Measurements from ENCODE around the gene POU3F4.

DNA sequence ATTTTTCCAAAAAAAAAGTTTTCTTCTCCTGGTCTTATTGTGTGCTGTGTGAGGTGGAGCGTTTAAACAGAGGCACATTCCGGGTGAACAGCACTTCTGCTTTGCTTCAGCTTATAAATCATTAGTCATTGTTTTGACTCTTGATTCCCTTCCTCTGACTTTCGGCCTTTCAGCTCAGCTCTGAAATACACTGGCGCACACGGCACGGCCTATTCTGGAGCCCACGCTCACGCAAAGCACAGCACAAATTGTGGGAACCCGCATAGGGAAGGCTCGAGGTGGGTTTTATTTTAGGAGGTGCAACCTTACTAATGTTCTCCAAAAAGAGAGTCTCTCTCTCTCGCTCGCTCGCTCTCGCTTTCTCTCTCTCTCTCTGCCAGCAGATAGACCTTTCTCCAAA lies 4.0 kb downstream of the POU3F4 start:
- TF ChIP-seq, protein P1, sequence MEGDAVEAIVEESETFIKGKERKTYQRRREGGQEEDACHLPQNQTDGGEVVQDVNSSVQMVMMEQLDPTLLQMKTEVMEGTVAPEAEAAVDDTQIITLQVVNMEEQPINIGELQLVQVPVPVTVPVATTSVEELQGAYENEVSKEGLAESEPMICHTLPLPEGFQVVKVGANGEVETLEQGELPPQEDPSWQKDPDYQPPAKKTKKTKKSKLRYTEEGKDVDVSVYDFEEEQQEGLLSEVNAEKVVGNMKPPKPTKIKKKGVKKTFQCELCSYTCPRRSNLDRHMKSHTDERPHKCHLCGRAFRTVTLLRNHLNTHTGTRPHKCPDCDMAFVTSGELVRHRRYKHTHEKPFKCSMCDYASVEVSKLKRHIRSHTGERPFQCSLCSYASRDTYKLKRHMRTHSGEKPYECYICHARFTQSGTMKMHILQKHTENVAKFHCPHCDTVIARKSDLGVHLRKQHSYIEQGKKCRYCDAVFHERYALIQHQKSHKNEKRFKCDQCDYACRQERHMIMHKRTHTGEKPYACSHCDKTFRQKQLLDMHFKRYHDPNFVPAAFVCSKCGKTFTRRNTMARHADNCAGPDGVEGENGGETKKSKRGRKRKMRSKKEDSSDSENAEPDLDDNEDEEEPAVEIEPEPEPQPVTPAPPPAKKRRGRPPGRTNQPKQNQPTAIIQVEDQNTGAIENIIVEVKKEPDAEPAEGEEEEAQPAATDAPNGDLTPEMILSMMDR (IDR thresholded peaks at IDR 0.05): no peak
- TF ChIP-seq EP300 (IDR thresholded peaks at IDR 0.05) (no peak), POLR2A (IDR thresholded peaks at IDR 0.05) (no peak)

Data from ovary (tissue), 3 donors.